OCI-LY3 (cell line): ENCODE measurements around the gene SGMS2.

Experiments
- EZH2phosphoT487 ChIP-seq: fragments of 200-600 bp; shearing (Covaris generic); IDR thresholded peaks from 2 replicates; pipeline ENCODE4 v1.6.1; 2018; ENCODE audit warnings: antibody characterized with exemption, mixed run types, low read depth
- TF ChIP-seq, protein P1 (sequence below): fragments of 200-600, 300-600 bp; sonication (generic); IDR thresholded peaks from 2 replicates; pipeline ENCODE4 v1.5.1; 2014; ENCODE audit warnings: antibody characterized with exemption, low read length, low read depth

- TF ChIP-seq, protein P1, sequence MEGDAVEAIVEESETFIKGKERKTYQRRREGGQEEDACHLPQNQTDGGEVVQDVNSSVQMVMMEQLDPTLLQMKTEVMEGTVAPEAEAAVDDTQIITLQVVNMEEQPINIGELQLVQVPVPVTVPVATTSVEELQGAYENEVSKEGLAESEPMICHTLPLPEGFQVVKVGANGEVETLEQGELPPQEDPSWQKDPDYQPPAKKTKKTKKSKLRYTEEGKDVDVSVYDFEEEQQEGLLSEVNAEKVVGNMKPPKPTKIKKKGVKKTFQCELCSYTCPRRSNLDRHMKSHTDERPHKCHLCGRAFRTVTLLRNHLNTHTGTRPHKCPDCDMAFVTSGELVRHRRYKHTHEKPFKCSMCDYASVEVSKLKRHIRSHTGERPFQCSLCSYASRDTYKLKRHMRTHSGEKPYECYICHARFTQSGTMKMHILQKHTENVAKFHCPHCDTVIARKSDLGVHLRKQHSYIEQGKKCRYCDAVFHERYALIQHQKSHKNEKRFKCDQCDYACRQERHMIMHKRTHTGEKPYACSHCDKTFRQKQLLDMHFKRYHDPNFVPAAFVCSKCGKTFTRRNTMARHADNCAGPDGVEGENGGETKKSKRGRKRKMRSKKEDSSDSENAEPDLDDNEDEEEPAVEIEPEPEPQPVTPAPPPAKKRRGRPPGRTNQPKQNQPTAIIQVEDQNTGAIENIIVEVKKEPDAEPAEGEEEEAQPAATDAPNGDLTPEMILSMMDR, result no peak
- TF ChIP-seq EZH2phosphoT487, result no peak
These were observed 110.5 kb downstream of the SGMS2 start for GRCh38 chr4:107935246-107935645.
